Loucy (cell line): Measurements from ENCODE around the gene SSX4B.
"Not testable (repeated sequence)": the region's sequence is repeated elsewhere in the genome, so short reads cannot be mapped to it uniquely, and the experiment has no call there.

Experiments
- EZH2phosphoT487 ChIP-seq: fragments of 200-600 bp; IDR thresholded peaks from 2 replicates; pipeline ENCODE4 v1.6.1; 2018; ENCODE audit warnings: antibody characterized with exemption, mild to moderate bottlenecking, moderate library complexity, borderline replicate concordance
- TF ChIP-seq, protein P1 (sequence below): fragments of 200-600 bp; sonication (generic); conservative IDR thresholded peaks from 2 replicates; pipeline ENCODE4 v1.5.1; 2014; ENCODE audit warnings: mild to moderate bottlenecking, antibody characterized with exemption, low read length

DNA sequence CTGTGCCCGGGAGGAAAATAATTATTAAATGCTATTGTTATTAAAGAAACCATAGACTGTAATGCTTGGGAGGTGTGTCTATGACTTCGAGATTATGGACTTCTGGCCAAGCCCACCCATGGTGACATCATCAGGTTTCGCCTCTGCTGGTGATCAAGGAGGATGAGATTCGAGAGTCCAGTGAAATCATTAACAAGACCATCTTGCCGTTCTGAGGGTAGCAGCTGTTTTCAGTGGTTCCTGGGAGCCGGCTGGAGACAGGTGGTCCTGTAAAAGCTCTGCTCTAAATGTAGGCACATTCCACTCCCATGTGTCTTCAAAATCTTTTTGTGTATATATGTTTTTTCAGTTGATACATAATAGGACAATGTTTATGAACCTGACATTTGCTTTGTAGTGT, 52.5 kb downstream of the SSX4B start:
- TF ChIP-seq, protein P1, sequence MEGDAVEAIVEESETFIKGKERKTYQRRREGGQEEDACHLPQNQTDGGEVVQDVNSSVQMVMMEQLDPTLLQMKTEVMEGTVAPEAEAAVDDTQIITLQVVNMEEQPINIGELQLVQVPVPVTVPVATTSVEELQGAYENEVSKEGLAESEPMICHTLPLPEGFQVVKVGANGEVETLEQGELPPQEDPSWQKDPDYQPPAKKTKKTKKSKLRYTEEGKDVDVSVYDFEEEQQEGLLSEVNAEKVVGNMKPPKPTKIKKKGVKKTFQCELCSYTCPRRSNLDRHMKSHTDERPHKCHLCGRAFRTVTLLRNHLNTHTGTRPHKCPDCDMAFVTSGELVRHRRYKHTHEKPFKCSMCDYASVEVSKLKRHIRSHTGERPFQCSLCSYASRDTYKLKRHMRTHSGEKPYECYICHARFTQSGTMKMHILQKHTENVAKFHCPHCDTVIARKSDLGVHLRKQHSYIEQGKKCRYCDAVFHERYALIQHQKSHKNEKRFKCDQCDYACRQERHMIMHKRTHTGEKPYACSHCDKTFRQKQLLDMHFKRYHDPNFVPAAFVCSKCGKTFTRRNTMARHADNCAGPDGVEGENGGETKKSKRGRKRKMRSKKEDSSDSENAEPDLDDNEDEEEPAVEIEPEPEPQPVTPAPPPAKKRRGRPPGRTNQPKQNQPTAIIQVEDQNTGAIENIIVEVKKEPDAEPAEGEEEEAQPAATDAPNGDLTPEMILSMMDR = not testable (repeated sequence)
- not testable (repeated sequence) for TF ChIP-seq EZH2phosphoT487
